Fibroblast of pulmonary artery (primary cell): ENCODE data around the gene ADGRL3.

Experiments used
- DNase-seq: peaks from one replicate; pipeline ENCODE4 v3.0.0-alpha.2; 2010; ENCODE audit warnings: low read depth
- H3K4me3 ChIP-seq: replicated peaks from 2 replicates; pipeline ENCODE4 v1.5.1; 2011; ENCODE audit warnings: low read depth, mild to moderate bottlenecking, control low read depth, low read length, moderate library complexity
- CTCF ChIP-seq: IDR thresholded peaks from 2 replicates; pipeline ENCODE4 v1.5.1; 2011; ENCODE audit warnings: mild to moderate bottlenecking, control low read depth, low read length, inconsistent platforms; ENCODE audit errors: missing control alignments

Gene ADGRL3

GRCh38 chr4:62080431-62080830 is 880.3 kb downstream of the ADGRL3 start:
- TF ChIP-seq CTCF, result no peak
- no peak overlapping the region for H3K4me3 ChIP-seq
- no peak for DNase-seq

- TF ChIP-seq CTCF, result no peak
- DNase-seq, result no peak
- H3K4me3 ChIP-seq, result no peak overlapping the region
Measured at GRCh38 chr4:62087706-62088105, 887.6 kb downstream of the ADGRL3 start.

GRCh38 chr4:62093735-62094134 is 893.6 kb downstream of the ADGRL3 start:
- no peak for TF ChIP-seq CTCF
- no peak for DNase-seq
- no peak overlapping the region for H3K4me3 ChIP-seq

- H3K4me3 ChIP-seq, result no peak overlapping the region
- no peak for TF ChIP-seq CTCF
- no peak for DNase-seq
Measured at GRCh38 chr4:62096881-62097280, 896.8 kb downstream of the ADGRL3 start.

- TF ChIP-seq CTCF, result no peak
- H3K4me3 ChIP-seq, result no peak overlapping the region
- DNase-seq, result no peak
Measured at GRCh38 chr4:62115216-62115615, 915.1 kb downstream of the ADGRL3 start.

GRCh38 chr4:62117886-62118285 is 917.8 kb downstream of the ADGRL3 start:
- no peak overlapping the region for H3K4me3 ChIP-seq
- TF ChIP-seq CTCF, result no peak
- no peak for DNase-seq

GRCh38 chr4:62118558-62118957 is 918.4 kb downstream of the ADGRL3 start:
- no peak for DNase-seq
- H3K4me3 ChIP-seq, result no peak overlapping the region
- TF ChIP-seq CTCF, result no peak
